GM10248 (cell line): ENCODE measurements around the gene CFTR.

ENCODE experiments used
- CTCF ChIA-PET: fragments of 300-600 bp; sonication (Branson Sonifier 250); formaldehyde crosslinking; extraction: SDS; loops from one replicate; lab custom pipeline; 2021; ENCODE audit warnings: antibody characterized with exemption; lab: Yijun Ruan, JAX
- POLR2A ChIA-PET: fragments of 350-650 bp; sonication (Branson Sonifier 250); formaldehyde crosslinking; extraction: SDS; loops from one replicate; lab custom pipeline; 2020; ENCODE audit warnings: antibody characterized with exemption; lab: Yijun Ruan, JAX
- DNase-seq: peaks from one replicate; pipeline ENCODE4 v3.0.0; 2012; ENCODE audit errors: extremely low spot score
- CTCF ChIP-seq: IDR thresholded peaks from 2 replicates; pipeline ENCODE4 v1.5.1; 2012; ENCODE audit warnings: mild to moderate bottlenecking, low read depth; ENCODE audit errors: extremely low read depth, missing control alignments, control extremely low read depth

The CFTR gene

GRCh38 chr7:117565226-117565625 is 85.4 kb downstream of the CFTR start:
- ChIA-PET POLR2A (no interaction called here), CTCF (no interaction called here)
- TF ChIP-seq CTCF = no peak
- no peak for DNase-seq

DNA sequence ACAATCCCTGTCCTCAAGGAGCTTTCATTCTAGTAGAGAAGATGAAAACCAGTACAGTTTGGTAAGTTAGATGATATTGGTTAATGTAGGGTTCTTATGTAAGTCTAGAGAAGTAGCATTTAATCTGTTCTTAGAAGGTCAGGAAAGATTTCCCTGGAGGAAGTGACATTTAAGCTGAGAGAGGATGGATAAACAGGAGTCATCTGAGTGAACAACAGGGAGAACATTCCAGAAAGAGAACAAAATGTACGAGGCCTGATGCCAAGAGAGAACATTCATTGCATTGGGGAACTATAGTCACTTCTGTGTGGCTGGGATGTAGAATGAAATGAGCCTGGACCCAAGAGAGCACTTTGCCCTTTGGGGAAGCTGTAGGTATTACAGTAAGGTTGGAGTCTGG is 88.0 kb downstream of the CFTR start:
- no peak for TF ChIP-seq CTCF
- DNase-seq = no peak
- POLR2A ChIA-PET = no interaction called here
- CTCF ChIA-PET = interaction anchor here (1.3 kb wide), 1 partner anchor 16 kb away, joined by 3 read pairs; no protein-coding TSS in a partner anchor

DNA sequence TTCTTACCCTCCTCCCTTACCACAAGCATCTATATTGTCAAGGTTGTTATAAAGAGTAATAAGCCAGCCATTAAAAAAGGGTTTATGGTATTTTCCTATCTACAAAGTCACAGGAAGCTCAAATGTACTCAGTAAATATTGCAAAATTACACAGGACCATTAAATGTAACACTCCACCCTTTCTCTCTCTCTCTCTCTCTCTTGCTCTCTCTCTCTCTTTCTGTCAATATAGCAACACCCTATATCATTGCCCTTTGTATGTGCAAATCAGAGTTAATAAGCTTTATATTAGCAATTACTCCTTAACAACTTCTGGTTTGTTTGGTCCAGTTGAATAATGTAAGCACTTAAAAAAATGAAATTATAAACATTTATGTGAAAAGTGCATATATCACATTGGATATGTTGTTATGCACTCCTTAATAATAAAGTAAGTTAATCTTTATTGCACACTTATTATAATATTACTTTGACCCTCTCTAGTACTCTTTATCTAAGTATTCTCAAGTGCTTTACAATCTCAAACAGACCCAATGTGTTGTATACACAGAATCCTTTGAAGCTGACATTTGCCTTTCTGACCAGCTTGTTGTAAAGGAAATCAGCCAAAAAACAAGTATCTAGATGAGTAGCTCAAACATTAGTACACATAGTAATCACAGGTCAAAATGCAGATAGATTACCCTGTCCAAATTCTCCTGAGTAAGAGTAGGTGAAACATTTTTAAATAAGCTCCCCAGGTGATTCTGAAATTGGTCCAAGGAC is 93.2 kb downstream of the CFTR start:
- CTCF ChIA-PET = interaction anchor here (1.3 to 2.1 kb wide), 3 partner anchors 9 to 43 kb away, joined by 3 to 5 read pairs (median 4); no protein-coding TSS in a partner anchor
- no peak for DNase-seq

DNA sequence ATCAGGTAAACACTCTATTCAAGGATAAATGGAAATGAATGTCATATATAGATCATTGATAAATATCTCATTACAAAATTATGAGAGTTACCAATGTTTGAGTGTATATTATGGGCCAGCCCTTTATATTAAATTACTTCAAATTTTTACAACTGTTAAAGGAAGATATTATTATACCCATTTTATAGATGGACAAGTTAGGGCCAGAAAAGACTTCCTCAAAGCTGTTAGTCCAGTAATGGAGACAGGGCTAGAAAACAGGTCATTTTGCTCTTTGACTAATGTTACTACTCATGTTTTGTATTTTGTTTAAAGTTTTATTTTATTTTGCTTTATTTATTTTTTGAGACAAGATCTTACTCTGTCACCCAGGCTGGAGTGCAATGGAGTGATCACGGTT is 101.6 kb downstream of the CFTR start:
- no peak for TF ChIP-seq CTCF
- no peak for DNase-seq
- POLR2A ChIA-PET = no interaction called here
- CTCF ChIA-PET = interaction anchor here (1.1 to 1.5 kb wide), 2 partner anchors 9 to 15 kb away, joined by 3 to 5 read pairs; no protein-coding TSS in a partner anchor

More for the DNA sequence above, 93.2 kb downstream of the CFTR start:
- POLR2A ChIA-PET = no interaction called here
- TF ChIP-seq CTCF = no peak

GRCh38 chr7:117582219-117582704 is 102.4 kb downstream of the CFTR start:
- ChIA-PET CTCF (interaction anchor here (1.1 to 1.5 kb wide), 2 partner anchors 10 to 15 kb away, joined by 3 to 5 read pairs; no protein-coding TSS in a partner anchor), POLR2A (no interaction called here)
- no peak for TF ChIP-seq CTCF
- no peak for DNase-seq

- no peak for TF ChIP-seq CTCF
- ChIA-PET CTCF (interaction anchor here (1.3 kb wide), 1 partner anchor 23 kb away, joined by 3 read pairs; no protein-coding TSS in a partner anchor), POLR2A (no interaction called here)
- DNase-seq = no peak
Observed at GRCh38 chr7:117587931-117588330, 108.1 kb downstream of the CFTR start.
